HG03025 (cell line): ENCODE data around the gene PCDHA1.

Experiments
- ATAC-seq: cut with Tn5 transposase; IDR thresholded peaks from one replicate; pipeline ENCODE4 v1.9.1; 2021; ENCODE audit warnings: mild to moderate bottlenecking, moderate library complexity; ENCODE audit not compliant: unreplicated experiment, low FRiP score

PCDHA1 gene

DNA sequence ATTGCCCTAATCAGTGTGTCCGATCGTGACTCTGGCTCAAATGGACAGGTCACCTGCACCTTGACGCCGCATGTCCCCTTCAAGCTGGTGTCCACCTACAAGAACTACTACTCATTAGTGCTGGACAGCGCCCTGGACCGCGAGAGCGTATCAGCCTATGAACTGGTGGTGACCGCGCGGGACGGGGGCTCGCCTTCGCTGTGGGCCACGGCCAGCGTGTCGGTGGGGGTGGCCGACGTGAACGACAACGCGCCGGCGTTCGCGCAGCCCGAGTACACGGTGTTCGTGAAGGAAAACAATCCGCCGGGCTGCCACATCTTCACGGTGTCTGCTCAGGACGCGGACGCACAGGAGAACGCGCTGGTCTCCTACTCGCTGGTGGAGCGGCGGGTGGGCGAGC lies 97.4 kb downstream of the PCDHA1 start:
- no peak for ATAC-seq

DNA sequence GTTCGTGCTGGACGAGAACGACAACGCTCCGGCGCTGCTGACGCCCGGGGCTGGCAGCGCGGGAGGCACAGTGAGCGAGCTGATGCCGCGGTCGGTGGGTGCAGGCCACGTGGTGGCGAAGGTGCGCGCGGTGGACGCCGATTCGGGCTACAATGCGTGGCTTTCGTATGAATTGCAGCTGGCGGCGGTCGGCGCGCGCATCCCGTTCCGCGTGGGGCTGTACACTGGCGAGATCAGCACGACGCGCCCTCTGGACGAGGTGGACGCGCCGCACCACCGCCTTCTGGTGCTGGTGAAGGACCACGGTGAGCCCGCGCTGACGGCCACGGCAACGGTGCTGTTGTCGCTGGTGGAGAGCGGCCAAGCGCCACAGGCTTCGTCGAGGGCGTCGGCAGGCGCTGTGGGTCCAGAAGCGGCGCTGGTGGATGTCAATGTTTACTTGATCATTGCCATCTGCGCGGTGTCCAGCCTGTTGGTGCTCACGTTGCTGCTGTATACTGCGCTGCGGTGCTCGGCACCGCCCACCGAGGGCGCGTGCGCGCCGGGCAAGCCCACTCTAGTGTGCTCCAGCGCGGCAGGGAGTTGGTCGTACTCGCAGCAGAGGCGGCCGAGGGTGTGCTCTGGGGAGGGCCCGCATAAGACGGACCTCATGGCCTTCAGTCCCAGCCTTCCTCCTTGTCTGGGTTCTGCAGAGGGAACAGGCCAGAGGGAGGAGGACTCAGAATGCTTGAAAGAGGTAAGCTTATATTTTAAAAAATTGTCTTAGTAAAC lies 98.2 kb downstream of the PCDHA1 start:
- no peak for ATAC-seq

DNA sequence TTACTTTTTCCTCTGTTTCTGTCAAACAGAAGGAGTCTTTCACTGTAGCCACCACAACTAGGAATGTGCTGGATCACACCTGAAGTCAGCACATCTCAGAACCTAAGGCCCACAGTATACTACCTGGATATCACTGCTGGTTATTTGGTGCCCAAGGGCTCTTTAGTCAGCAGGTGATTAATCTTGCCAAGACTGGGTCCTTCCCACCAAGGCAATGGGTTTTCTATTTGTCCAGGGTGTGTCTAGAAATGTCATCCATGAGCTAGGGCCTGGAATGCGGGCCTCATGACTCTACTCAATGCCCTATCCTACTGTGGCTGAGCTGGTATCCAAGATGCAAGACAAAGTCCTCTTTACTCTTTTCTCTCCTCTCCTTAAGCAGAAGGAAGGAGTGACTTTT lies 130.4 kb downstream of the PCDHA1 start:
- ATAC-seq, result no peak

DNA sequence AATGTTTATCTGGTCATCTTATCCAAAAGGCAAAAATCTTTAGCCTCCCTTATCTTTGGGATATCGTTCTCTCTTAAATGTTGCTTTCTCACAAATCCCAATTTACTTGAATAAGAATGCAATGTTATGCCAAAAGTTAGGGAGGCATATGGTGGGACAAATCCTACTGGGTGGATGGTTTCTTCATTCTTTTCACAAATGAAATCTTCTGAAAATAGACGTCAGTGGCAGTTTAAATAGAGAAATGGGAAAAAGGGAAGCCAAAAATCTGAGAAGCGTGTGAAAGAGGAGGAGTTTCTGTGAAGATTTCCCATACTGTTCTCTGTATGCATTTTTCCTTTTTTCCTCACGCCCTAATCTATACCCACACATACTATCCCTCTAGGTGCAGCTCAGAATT lies 137.7 kb downstream of the PCDHA1 start:
- ATAC-seq, result no peak

DNA sequence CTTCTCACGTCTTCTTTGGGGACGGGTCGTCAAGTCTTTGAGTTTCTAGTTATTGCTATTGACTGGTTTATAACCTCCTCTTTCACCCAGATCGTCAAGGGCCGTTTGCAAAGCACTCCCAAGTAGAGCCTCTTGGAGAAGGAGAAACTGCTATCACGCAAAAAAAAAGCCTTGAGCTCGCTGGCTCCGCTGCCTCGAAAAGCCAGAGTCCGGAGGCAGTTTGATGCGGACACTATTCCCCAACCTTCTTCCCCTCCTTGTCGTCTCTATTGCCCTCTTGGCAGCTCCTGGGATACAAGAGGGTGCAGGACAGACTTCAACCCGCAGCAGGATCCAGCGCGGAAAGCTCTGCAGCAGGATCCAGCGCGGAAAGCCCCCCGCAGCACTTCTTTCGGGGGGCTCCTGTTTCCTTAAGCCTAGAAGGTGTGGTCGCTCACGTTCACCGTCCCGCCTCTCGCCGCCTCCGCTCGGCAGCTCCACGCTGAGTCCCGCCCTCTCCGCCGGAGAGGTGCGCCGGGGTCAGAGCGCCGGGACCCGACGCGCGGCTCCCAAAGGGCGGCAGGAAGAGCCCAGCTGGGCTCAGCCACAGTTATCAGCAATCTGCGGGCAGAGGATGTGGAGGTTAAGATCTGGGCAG lies 140.0 kb downstream of the PCDHA1 start, which contains the start of gene PCDHAC1:
PCDHAC1 (plus strand) TSS at position 494 of the 637 bp plus-strand sequence. CDS start 594 bp downstream, outside the sequence.
- no peak for ATAC-seq

DNA sequence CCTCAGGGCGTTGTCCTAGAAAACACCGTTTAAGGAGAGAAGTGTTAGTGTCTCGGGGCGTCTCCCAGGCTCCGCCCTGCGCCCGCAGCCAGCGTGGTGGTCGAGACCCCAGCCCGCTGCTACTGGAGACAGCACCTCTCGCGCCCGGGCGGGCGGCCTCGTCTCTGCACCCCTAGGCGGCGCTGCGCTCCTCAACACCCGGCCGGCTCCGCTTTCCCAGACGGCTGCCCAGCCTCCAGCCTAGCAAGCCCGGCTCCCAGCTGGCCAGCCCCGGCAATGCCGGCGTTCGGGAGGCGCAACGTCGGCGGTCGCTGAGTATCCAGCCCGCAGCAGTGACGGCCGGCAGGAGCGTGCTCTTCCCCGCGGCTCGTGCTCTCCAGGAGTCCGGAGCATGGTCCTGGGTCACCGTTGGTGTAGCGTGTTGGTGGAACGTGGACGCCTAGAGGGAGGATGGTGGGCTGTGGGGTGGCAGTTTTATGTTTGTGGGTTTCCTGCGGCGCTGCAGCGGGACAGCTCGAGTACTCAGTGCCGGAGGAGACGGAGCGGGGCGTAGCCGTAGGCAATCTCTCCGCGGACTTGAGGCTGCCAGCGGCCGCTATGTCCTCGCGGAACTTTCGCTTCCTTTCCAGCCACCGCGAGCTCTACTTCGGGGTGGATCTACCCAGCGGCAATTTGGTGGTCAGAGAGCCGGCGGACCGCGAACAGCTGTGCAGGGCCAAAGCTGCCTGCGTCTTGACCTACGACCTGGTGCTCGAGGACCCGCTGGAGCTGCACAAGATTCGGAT lies 140.7 kb downstream of the PCDHA1 start:
- no peak for ATAC-seq

DNA sequence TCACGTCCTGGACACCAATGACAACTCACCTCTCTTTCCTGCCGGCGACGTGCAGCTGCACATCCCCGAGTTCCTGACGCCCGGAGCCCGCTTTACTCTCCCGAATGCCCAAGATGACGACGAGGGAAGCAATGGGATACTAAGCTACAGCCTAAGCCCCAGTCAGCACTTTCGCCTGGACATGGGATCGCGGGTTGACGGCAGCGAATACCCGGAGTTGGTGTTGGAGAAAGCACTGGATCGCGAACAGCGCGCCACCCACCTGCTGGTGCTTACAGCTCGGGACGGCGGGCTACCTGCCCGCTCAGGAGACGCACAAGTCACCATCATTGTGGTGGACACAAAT lies 141.3 kb downstream of the PCDHA1 start:
- no peak for ATAC-seq

DNA sequence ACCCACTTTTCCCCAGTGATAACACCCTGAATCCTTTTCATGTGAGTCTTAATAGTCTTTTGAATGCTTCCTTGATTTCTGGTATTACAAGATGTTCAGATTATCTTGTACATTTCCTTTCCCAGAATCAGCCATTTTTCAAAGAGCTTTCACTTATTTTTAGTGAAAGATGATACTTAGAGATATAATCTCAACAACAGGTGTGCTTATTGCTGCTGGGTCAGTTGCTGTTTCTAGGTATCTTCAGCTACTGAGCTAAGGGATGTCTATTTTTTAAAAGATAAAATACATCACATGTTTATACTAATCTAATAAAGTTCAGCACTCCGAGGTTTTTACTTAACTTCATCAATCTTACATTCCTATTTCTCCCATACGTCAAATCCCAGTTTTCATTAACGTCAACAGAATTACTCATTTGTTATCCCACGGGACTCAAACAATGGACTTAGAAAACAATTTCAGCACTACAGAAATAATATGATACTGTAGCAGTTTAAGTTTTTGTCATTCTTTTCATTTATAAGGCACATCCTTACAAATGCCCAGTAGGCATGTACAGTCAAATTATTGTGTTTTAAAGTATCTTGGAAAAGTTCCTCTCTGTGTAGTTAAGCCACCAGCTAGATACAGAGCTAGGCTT lies 149.1 kb downstream of the PCDHA1 start:
- ATAC-seq, result no peak

DNA sequence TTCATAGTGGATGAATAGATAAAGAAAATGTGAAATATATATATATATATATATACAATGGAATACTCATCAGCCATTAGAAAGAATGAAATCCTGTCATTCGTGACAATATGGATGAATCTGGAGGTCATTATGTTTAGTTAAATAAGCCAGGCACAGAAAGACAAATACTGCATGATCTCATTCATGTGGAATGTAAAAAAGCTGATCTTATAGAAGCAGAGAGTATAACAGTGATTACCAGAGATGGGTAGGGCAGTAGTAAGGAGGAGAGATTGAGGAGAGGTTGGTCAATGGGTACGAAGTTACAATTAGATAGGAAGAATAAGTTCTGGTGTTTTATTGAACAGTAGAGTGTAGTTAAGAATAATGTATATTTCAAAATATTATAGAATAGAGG lies 160.6 kb downstream of the PCDHA1 start:
- ATAC-seq, result no peak

DNA sequence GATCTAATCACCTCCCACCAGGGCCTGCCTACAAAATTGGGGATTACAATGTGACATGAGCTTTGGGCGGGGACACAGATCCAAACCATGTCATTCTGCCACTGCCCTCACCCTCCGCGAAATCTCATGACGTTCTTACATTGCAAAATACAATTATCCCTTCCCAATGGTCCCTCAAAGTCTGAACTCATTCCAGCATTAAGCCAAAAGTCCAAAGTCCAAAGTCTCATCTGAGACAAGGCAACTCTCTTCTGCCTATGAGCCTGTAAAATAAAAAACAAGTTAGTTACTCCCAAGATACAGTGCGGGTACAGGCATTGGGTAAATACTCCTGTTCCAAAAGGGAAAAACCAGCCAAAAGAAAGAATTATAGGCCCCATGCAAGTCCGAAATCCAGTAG lies 165.7 kb downstream of the PCDHA1 start:
- ATAC-seq, result no peak

DNA sequence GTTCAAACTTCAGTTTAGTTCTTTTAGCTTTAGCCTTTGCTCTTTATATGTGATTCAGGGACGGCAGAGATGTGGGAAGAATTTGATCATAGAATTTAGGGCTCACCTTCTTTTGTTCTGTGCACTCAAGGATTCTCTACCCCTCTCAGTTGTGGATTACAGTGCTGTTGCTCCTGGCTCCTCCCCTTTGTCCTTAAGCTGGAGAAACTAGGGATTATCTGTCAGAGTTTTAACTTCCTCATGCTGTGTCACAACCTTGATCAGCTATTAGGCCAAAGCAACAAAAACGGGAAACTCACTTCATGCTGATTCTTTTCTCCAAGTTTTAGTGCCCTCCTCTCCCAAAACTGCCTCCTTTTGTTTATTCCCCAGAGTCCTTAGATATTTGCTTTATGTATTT lies 167.3 kb downstream of the PCDHA1 start:
- ATAC-seq, result no peak

DNA sequence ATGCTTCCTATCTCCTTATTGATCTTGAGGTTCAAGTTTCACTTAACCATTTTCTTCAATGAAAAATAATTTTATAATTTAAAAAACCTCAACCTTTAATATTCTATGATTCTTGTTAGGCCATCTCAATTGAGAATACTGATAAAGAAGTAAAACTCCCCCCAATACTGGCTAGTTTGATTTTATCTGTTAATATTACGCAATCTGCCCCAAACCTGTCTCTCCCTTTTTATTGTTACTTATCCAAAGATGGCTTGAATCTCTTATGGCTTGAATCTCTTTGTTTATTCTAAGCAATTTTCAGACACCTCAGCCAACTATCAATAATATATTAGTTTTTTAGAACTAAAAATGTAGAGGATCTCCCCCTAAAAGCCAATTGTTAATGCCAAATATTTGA lies 176.2 kb downstream of the PCDHA1 start:
- ATAC-seq, result no peak

DNA sequence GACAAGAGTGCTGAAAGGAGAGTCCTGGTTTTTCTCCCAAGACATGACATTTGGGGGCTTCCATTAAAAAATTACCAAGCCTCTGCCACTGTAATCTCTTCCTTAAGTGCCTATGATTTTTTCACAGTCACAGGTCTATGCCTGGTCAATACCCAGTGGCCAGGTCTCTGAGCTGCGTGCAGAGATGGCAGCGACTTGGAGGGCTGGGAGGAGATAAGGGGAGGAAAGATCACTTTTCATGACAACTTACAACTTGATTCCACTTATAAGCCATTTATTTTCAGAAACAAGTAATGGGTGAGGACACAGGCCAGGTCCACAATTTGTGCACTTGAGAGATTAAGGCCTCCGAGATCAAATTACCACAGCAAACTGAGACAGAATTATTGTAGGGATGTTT lies 178.4 kb downstream of the PCDHA1 start:
- no peak for ATAC-seq

DNA sequence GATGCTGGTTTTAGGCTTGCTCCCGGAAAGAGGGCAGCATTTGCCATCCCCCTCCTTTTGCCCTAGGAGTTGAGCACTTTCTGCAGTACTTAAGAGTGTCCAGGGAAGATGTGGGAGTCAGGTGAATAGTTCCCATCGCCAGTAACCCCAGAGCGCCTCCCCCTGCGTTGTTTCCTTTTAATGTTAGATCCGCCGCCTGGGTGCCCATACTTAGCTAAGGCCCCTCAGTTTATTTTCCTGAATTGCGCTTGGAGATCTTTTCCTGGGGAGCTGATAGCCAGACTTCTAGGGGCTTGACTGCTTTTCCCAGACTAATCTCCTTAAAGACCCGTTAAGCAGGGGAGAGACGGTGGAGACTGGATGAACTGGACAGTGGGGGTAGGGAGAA lies 180.0 kb downstream of the PCDHA1 start:
- no peak for ATAC-seq

DNA sequence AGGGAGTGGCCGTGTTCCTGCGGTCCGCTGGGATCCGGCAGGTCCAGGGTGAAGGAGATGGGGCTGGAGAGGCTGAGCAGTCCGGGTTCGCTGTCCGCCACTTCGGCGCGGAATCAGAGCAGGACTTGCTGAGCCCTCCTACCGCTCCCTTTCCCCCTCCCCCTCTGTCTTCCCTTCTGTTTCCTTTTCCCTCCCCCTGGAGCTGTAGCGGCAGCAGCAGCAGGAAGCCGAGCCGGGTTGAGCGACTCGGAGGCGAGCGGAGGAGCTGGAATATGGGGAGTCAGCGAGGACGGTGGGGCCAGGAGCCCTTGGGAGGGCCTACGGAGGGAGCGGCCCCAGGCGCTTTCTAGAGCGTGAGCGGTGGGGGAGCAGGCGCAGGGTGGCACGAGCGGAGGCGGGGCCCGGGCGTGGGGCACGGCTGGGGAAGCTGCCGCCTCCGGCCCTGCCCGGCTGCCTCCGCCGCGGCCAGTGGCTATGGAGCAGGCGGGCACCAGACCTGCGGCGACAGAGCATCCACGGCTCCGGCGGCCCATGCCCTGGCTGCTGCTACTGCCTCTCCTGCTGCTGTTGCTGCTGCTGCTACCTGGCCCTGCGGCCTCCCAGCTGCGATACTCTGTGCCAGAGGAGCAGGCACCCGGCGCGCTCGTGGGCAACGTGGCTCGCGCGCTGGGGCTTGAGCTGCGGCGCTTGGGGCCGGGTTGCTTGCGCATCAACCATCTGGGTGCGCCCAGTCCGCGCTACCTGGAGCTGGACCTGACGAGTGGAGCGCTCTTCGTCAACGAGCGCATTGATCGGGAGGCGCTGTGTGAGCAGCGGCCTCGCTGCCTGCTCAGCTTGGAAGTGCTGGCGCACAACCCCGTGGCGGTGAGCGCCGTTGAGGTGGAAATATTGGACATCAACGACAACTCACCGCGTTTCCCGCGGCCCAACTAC lies 180.6 kb downstream of the PCDHA1 start, which contains the start of gene PCDHAC2:
PCDHAC2 (plus strand) TSS at position 184 of the 933 bp plus-strand sequence; CDS start at position 475, 291 bp downstream.
- no peak for ATAC-seq

DNA sequence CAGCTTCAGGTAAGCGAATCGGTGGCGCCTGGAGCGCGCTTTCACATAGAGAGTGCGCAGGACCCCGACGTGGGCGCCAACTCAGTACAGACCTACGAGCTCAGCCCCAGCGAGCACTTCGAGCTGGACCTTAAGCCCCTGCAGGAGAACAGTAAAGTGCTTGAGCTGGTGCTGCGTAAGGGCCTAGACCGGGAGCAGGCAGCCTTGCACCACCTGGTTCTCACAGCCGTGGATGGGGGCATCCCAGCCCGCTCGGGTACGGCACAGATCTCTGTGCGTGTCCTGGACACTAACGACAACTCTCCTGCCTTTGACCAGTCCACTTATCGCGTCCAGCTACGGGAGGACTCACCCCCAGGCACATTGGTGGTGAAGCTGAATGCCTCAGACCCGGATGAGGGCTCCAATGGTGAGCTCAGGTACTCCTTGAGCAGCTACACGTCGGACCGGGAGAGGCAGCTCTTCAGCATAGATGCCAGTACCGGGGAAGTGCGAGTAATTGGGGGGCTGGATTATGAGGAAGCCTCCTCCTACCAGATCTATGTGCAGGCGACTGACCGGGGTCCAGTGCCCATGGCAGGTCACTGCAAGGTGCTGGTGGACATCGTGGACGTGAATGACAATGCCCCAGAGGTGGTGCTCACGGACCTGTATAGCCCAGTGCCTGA lies 181.4 kb downstream of the PCDHA1 start:
- ATAC-seq, result no peak

DNA sequence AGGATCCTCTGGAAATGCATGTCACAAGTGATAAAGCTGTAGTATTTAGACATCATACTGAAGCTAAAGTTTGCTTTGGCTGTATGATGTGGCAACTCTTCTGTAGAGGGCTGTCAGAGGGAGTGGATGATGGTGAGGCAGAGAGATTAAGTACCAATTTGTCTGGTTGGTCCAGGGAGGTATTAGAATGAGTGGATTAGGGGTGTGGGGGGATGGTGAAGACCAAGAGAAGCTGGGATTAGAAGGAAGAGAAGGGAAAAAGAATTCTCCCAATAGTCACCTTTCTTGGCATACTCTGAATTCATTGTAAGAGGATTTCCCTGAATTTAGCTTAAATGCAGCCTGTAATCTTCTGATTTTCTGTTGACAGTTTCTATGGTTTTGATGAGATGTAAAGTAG lies 183.9 kb downstream of the PCDHA1 start:
- no peak for ATAC-seq

DNA sequence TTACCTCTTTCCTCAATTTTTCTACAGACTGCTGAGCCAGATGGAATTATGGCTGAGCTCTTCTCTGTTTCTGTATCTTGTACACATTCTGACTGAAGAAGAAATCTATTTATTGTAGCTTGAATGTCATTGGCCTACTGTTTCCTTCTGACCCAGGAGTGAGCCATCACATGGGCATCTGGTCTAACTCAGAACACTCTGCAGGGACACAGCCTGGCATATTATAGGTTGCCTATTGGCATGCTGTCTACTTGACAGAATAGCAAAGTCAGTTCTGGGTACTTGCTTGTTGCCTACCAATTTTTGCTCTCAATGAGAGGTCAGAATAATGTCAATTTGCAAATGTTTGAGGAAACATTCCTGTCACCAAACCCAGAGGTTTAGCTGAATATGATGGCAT lies 187.6 kb downstream of the PCDHA1 start:
- ATAC-seq, result no peak

DNA sequence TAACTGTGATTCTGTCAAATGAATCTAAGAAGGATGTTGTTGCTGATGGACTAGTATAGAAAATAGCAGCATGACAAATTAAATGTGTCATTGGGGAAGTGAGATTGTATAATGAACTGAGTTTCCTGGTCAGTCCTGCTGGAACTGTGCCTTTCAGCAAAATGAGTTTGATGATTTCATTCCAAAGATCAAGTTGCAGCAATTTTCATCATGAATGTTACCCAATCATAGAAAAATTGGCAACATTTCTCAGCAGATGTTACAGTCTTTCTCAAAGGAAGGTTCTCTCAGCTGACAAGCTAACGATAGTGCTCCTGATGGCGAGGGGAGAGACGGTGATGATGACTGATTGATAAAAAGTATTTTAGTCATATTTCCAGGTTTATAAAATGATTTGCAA lies 191.1 kb downstream of the PCDHA1 start:
- no peak for ATAC-seq
